Hepatocyte (in vitro differentiated cells): ENCODE data around the gene SHROOM3.

Experiments used
- CTCF ChIP-seq: fragments of 200-600 bp; sonication (generic); IDR thresholded peaks from 2 replicates; pipeline ENCODE4 v1.5.1; 2016; ENCODE audit warnings: antibody characterized with exemption, mild to moderate bottlenecking; ENCODE audit not compliant: poor library complexity
- EZH2 ChIP-seq: fragments of 200-600 bp; sonication (generic); IDR thresholded peaks from 2 replicates; pipeline ENCODE4 v1.6.1; 2016; ENCODE audit warnings: antibody characterized with exemption, mild to moderate bottlenecking, borderline replicate concordance
- EZH2phosphoT487 ChIP-seq: fragments of 200-600 bp; sonication (generic); IDR thresholded peaks from one replicate; pipeline ENCODE4 v1.6.1; 2018; ENCODE audit warnings: antibody characterized with exemption, mild to moderate bottlenecking, low read depth, moderate library complexity; ENCODE audit not compliant: unreplicated experiment, severe bottlenecking

GRCh38 chr4:76630741-76631140 is 195.7 kb downstream of the SHROOM3 start:
- TF ChIP-seq EZH2 (no peak), CTCF (no peak), EZH2phosphoT487 (no peak)
